ENCODE measurements around the gene ANAPC5. TPM values are rescaled to one million over a fixed set of nuclear protein-coding genes. Genes with fewer than 3 reads are reported as not detected.
"Not testable (repeated sequence)": the region's sequence is repeated elsewhere in the genome, so short reads cannot be mapped to it uniquely, and the experiment has no call there.

The ANAPC5 gene
- total RNA-seq, 1 donor from 2014 or later: 59.2 TPM

DNA sequence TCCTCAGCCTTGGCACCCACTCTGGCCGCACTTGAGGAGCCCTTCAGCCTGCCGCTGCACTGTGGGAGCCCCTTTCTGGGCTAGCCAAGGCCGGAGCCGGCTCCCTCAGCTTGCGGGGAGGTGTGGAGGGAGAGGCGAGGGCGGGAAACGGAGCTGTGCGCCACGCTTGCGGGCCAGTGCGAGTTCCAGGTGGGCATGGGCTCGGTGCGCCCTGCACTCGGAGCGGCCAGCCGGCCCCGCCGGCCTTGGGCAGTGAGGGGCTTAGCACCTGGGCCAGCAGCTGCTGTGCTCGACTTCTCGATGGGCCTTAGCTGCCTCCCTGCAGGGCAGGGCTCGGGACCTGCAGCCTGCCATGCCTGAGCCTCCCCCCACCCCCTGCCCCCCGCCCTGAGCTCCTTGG is 22.1 kb upstream of the ANAPC5 start:
- ATAC-seq; DNase-seq; intact Hi-C loops (cut with micrococcal nuclease): not testable (repeated sequence)

DNA sequence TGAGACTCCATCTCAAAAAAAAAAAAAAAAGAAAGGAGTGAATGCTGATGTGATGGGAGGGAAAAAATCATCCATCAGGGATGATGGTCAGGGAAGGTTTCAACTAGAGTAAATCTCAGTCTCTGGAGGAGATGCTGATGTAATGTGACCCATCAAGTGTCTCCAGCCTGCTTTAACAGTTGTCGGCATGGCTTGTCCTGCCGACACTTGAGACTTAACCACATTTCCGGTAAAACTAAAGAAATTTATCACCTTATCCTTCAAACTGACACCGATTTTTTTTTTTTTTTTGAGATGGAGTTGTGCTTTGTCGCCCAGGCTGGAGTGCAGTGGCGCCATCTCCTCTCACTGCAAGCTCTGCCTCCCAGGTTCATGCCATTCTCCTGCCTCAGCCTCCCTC is 21.5 kb upstream of the ANAPC5 start:
- intact Hi-C loops (cut with micrococcal nuclease): no loop called here

DNA sequence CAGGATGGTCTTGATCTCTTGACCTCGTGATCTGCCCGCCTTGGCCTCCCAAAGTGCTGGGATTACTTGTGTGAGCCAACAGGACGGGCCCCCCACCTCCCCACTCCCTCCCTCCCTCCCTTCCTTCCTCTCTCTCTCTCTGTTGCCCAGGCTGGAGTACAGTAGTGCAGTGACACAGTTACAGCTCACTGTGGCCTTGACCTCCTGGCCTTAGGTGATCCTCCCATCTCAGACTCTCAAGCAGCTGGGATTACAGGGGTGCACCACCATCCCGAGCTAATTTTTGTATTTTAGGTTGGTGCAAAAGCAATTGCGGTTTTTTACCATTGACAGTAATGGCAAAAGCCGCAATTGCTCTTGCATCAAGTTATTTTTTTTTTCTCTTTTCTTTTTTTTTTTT is 19.2 kb upstream of the ANAPC5 start:
- ATAC-seq: no peak
- intact Hi-C loops (cut with micrococcal nuclease): no loop called here
- DNase-seq: no peak

More for the DNA sequence above, 21.5 kb upstream of the ANAPC5 start:
- ATAC-seq: no peak
- no peak for DNase-seq

DNA sequence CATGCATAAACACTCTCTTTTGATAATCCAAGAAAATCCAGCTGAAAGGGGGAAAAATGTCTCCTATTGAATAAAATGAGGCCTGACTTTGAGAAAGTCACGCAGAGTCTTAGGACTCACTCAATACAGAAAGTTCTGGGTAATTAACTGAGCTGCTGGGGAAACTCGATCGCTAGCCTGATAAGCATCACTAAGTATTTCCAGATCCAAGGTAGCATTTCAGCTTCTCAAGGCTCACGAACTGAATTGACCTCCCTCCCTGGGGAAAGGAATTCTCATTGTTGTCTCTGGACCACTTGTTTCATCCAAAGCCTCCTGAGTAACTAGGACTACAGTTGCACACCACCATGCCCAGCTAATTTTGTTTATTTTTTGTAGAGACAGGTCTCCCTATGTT is 13.8 kb upstream of the ANAPC5 start:
- no peak for DNase-seq
- intact Hi-C loops (cut with micrococcal nuclease): no loop called here

DNA sequence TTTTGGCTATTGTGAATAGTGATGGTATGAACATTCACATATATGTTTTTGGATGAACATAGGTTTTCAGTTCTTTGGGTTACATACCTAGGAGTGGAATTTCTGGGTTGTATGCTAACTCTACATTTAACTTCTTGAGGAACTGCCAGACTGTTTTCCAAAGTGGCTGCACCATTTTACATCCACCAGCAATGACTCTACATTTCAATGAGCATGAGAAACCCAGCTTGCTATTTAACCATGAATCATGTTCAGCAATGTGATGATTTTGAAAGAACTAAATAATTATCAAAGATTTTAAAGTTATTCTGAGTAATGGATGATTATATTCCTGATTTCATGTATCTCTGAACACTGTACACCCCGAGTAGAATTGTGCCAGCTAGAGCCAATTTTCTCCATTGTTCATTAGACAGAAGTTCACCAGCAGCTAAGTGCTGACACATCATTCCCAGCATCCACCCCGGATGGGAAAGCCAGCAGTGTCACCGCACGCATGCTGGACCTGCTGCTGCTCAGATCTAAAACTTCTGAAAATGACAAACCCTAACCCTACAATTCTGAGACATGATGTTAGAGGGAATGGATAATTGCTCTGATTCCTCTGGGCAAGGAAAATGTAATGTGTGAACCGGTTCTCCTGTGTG is 13.3 kb upstream of the ANAPC5 start:
- DNase-seq: no peak
- intact Hi-C loops (cut with micrococcal nuclease): no loop called here

More for the DNA sequence above, 13.8 kb upstream of the ANAPC5 start:
- ATAC-seq: no peak

DNA sequence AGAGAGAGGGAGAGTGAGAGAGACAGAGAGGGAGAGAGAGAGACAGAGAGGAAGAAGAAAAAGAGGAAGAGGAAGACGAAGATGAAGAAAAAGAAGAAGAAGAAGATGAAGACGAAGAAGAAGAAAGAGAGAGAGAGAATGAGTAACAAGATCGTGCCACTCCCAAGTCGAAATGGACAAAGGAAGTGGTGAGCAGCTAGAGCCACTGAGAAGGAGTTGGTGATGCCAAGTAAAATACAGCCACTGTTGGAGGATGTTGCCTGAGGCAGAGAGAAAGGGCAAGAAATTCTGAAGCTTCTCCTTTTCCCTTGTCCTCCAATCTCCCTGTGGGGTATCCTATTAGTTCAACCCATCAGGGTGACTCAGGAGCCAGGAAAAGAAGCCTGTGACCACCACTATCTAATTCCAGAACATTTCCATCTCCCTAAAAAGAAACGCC is 12.5 kb upstream of the ANAPC5 start:
- intact Hi-C loops (cut with micrococcal nuclease): no loop called here
- ATAC-seq: no peak
- DNase-seq: no peak

More for the DNA sequence above, 13.3 kb upstream of the ANAPC5 start:
- ATAC-seq: no peak

DNA sequence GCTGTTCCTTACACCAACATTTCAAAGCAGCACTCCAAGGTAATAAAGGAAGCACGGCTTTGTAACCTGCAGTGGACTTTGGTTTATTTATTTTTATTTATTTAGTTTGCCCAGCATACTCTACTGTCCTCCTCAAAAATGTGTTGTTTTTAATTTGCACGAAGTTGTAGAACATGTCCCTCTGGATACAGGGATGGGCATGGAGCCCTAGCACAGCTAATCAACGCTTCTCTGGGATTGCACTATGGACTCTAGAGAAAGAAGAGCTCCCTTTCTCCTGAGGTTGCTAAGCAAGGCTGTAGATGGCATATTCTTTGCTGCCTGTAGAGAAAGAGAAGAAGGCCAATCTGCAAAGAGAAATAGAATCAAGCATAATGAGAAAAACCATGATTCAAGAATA is 5.9 kb upstream of the ANAPC5 start:
- ATAC-seq (no peak), DNase-seq (no peak)
- intact Hi-C loops (cut with micrococcal nuclease): no loop called here

DNA sequence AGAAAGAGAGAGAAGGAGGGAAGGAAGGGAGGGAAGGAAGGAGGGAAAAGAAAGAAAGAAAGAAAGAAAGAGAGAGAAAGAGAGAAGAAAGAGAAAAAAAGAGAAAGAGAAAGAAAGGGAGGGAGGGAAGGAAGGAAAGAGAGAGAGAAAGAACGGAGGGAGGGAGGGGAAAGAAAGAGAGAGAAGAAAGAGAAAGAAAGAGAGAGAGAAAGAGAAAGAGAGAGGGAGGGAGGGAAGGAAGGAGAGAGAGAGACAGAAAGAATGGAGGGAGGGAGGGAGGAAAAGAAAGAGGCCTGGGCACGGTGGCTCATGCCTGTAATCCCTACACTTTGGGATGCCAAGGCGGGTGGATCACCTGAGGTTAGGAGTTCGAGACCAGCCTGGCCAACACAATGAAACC is 5.1 kb upstream of the ANAPC5 start:
- DNase-seq (no peak), ATAC-seq (no peak)
- intact Hi-C loops (cut with micrococcal nuclease): no loop called here

DNA sequence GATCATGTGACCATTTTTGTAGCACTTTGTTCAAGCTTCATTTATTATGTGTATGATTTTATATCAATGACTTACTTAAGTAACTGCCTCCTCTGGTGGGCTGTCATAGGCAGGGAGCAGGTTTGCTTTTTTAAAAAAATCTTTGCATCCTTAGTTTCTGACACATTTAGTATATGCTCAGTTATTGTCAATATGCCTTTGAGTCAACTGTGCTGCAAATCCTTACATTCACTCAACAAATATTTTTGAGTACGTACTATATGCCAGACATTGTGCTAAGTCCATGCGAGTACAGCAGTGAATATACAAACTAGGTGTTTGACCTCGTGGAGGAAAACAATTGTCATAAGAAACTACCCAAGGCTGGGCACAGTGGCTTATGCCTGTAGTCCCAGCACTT is 4.4 kb upstream of the ANAPC5 start:
- ATAC-seq (no peak), DNase-seq (no peak)
- intact Hi-C loops (cut with micrococcal nuclease): no loop called here

DNA sequence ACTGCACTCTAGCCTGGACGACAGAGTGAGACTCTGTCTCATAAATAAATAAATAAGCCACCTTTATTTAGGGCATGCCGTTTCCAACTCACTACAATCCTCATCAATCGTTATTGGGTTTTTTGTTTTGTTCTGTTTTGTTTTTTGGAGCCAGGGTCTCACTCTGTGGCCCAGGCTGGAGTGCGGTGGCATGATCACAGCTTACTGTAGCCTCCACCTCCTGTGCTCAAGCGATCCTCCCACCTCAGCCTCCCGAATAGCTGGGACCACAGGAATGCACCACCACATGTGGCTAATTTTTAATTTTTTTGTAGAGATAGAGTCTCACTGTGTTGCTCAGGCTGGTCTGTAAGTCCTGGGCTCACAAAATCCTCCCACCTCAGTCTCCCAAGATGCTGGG is 3.6 kb upstream of the ANAPC5 start:
- DNase-seq (no peak), ATAC-seq (no peak)
- intact Hi-C loops (cut with micrococcal nuclease): no loop called here

DNA sequence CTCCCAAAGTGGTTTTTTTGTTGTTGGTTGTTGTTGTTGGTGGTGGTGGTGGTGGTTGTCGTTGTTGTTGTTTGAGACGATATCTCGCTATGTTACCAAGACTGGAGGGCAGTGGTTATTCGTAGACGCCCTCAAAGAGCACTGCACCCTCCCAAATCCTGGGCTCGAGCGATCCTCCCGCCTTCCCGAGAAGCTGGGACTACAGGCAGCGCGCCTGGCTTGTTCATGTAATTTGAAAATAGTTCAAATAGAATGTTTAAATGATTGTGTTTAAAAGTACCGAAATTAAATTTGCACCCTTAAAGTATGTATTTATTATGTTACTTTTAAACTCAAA is 439 bp upstream of the ANAPC5 start:
- peak; percentile 73 for ATAC-seq
- DNase-seq: peak; percentile 66
- intact Hi-C loops (cut with micrococcal nuclease): no loop called here

DNA sequence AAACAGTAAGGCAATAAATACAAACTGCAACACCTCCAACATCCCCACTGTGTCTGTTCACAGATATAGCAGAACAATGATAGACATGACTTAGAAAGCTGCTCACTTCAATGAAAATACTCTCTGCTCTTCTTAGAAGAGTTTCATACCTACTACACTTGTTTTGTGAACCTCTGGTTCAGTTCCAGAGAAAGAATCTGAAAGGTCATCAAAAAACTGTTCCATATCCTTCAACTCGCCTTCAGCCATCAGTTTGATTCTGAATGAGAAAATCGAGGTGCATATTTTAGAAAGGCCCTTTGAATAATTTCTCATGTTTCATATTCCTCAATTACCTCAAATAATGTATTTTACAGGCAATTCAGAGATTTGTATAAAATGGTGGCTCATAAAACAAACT is 5.5 kb downstream of the ANAPC5 start:
- ATAC-seq (no peak), DNase-seq (no peak)
- intact Hi-C loops (cut with micrococcal nuclease): loop anchor here (10.0 kb wide), 1 partner anchor 58 kb away; the partner anchor contains the start of gene RNF34

DNA sequence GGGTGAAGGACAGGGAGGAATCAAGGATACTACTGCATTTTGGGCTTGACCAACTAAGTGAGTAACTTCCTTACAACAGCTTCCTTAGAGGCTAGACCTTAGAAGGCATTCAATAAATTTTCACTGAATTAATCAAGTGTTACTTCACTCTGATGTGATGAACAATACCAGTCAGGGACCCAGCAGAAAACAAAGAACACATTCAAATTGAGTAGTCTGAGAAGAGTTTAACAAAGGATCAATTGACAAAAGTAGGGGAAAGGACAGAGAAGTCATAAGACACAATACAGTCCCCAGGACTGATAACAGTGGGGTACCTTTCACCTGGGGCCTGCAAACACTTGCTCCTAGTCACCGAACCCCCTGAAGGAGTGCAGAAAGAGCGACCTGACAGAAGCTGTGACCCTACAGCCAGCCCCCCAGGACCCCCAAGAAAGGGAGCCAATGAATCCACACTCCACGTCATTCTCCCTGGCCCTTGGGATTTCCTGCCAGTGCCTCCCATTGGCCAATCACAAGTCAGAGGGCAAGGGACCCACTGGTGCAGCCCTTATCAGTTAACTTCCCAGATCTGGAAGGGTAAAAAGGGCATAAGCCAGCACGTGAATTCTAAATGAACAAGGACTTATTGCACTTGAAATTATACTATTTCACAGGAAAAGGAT is 6.9 kb downstream of the ANAPC5 start:
- DNase-seq (no peak), ATAC-seq (no peak)
- intact Hi-C loops (cut with micrococcal nuclease): loop anchor here (10.0 kb wide), 1 partner anchor 60 kb away; the partner anchor contains the start of gene RNF34

DNA sequence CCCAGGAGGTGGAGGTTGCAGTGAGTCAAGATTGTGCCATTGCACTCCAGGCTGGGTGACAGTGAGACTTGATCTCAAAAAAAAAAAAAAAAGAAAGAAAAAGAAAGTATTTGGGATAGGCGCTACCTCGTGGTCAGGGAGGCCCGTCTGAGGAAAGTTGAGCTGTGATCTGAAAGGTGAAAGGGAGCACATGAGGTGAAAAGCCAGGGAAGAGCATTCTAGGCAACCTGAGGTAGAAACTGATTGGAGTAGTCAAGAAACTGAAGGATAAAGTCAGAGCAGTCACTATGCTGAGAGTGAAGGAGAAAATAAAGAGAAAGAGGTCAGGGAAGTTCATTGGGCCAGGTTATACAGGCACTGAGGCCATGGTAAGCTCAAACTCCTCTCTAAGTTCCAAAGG is 7.7 kb downstream of the ANAPC5 start:
- no peak for DNase-seq
- intact Hi-C loops (cut with micrococcal nuclease): loop anchor here (10.0 kb wide), 1 partner anchor 60 kb away; the partner anchor contains the start of gene RNF34
- no peak for ATAC-seq

DNA sequence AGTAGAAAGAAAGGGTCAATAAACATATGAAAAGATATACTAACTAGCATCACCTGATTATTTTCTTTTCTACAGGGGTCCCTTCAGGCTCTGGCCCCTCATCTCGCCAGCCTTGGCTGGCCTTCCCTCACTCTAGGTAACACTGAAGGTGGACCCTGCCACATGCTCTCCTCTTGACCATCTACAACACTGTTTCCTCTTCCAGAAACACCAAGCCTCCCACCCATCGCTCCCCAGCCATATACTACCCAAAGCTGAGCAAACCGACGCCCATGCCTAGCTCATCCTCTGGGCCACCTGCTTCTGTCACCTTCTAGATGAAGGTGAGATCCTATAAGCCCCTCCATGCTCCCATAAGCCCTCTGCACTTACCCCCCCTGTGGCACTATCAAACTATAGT is 14.8 kb downstream of the ANAPC5 start:
- intact Hi-C loops (cut with micrococcal nuclease): loop anchor here (10.0 kb wide), 1 partner anchor 107 kb away; no protein-coding TSS in a partner anchor
- ATAC-seq (no peak), DNase-seq (no peak)

DNA sequence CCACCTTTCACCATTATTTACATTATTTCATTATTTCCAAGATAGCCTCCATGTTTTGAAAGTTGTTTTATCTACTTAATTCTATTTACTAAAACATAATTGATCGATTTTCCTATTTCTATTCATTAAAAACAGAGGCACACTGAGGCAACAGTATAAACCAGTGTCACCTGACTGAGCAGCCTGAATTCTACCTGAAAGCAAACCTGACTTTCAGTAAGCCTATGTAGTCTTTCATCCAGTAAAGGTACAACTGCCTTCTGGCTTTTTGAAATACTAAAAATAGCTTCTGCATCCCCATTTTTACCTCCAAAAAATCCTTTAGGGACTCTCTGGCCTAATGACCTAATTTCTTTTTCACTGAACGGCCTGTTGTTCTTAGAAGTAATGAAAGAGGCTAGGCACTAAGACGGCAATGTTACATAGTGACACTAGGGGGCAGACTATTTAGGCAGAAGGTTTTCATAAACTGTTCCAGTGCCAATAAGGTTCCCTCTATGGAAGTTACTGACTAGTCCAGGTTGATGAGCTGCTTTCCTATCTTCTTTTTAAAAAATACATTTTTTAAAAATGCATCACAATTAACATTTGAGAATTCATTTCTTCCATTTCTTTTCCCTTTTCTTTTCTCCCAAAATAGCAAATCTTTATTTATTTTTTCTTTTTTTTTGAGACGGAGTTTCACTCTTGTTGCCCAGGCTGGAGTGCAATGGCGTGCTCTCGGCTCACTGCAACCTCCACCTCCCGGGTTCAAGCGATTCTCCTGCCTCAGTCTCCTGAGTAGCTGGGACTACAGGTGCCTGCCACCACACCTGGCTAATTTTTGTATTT is 17.5 kb downstream of the ANAPC5 start:
- DNase-seq: no peak
- peak; percentile 84 for ATAC-seq
- intact Hi-C loops (cut with micrococcal nuclease): loop anchor here (10.0 kb wide), 1 partner anchor 110 kb away; no protein-coding TSS in a partner anchor

DNA sequence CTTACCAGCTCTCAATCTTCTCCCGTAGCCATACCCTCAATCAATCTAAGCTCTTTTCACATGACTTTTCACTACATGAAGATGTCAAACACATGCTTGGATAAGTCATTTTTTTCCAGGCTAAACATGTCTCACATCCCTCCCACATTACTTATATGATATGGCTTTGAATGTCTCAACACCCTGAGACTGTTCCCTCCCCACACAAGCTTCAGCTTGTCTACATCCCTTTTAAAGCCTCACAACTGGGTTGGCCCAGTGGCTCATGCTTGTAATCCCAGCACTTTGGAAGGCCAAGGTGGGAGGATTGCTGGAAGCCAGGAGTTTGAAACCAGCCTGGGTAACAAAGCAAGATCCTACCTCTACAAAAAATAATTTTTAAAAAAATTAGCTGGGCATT is 18.5 kb downstream of the ANAPC5 start:
- DNase-seq: no peak
- intact Hi-C loops (cut with micrococcal nuclease): loop anchor here (10.0 kb wide), 1 partner anchor 111 kb away; no protein-coding TSS in a partner anchor
- no peak for ATAC-seq

DNA sequence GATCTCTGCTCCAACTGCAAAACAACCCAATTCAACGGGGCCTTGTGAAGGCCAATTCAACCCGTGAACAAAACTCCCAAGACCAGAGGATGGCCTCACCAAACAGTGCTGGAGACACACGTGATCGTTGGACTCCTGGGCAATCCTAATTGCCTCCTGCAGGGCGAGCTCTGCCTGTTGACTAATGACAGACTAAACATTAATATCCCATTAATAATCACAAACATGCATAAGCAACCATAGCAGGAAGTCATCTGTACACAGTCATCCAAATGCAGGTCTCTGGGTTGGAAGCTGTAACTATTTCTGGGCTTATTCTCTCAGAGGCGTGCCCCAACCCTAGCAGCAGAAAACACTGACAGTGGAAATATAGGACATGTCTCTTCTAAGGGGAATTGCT is 21.0 kb downstream of the ANAPC5 start:
- intact Hi-C loops (cut with micrococcal nuclease): loop anchor here (10.0 kb wide), 1 partner anchor 114 kb away; no protein-coding TSS in a partner anchor

DNA sequence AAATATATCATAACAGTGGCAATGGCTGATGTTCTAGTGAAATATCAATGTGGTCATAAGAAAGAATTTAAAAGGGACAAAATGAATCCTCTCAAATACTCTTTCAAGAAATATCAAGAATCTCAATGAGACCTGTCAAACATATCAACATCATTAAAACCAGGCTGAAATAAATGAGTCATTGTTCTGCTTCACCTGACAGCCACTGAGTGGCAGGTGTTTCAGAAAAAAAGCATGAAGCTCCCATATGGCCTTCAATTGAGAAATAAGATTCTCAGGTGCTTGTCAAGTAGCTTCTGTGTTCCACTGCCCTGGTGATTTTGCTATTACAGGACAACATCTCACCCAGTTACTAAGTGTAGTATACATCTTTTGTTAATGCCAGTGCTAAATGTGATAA is 21.5 kb downstream of the ANAPC5 start:
- ATAC-seq: no peak
- intact Hi-C loops (cut with micrococcal nuclease): loop anchor here (10.0 kb wide), 1 partner anchor 114 kb away; no protein-coding TSS in a partner anchor
- no peak for DNase-seq

More for the DNA sequence above, 21.0 kb downstream of the ANAPC5 start:
- DNase-seq: no peak
- no peak for ATAC-seq

DNA sequence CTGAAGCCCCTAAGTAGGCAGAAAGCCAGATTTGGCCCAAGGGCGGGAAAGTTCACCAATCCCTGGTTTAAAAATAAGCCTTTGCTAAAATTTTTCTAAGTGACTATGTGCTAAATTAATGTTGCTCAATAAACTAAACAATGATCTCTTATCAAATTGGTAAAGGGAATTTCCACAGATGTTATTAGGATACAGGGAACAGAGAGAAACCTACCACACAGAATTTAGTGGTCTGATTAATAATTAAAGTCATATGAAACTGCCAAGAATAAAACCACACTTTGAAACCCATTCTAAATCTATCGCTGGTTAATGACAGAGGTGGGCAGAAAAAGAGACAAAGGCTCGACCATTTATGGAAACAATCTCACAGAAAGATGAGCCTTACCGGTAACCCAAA is 22.0 kb downstream of the ANAPC5 start:
- intact Hi-C loops (cut with micrococcal nuclease): loop anchor here (10.0 kb wide), 1 partner anchor 115 kb away; no protein-coding TSS in a partner anchor
- no peak for DNase-seq

More for the DNA sequence above, 22.0 kb downstream of the ANAPC5 start:
- no peak for ATAC-seq
